GM19351 (cell line): Measurements from ENCODE around the gene IFIT3.

ENCODE experiments used
- ATAC-seq: cut with Tn5 transposase; IDR thresholded peaks from one replicate; pipeline ENCODE4 v1.9.1; 2021; ENCODE audit warnings: mild to moderate bottlenecking, moderate library complexity; ENCODE audit not compliant: unreplicated experiment

IFIT3 gene

DNA sequence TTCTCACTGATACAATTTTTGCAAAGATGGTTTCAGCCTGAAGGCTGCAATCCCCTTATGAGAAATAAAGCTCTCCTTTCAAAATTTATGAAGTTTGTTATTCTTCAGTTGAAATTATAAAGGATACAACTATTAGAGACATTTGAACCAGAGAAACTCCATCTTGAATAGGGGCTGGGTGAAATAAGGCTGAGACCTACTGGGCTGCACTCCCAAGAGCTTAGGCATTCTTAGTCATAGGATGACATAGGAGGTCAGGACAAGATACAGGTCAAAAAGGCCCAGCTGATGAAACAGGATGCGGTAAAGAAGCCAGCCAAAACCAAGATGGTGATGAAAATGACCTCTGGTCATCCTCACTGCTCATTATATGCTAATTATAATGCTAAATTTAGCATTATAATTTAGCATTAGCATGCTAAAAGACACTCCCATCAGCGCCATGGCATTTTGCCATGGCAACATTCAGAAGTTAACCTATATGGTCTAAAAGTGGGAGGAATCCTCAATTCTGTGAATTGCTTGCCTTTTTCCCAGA is 27.7 kb downstream of the IFIT3 start:
- ATAC-seq = no peak

DNA sequence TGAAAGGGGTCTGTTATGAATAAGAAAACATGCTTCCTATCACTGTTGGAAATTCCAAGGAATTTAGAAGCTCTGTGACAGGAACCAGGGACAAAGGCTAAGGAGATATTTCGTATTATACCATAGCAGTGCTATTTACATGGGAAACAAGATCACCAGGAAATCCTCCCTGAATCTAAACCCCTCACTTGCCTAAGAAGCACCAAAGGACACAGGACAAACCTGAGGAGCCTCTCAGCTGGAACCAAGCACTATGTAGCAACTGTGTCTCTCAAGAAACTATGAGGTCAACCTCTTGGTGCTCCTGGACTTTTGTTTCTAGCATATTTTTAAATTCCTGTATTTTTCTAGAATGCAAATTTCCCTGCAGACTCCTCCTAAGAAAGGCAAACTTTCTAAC is 29.3 kb downstream of the IFIT3 start:
- ATAC-seq = no peak

DNA sequence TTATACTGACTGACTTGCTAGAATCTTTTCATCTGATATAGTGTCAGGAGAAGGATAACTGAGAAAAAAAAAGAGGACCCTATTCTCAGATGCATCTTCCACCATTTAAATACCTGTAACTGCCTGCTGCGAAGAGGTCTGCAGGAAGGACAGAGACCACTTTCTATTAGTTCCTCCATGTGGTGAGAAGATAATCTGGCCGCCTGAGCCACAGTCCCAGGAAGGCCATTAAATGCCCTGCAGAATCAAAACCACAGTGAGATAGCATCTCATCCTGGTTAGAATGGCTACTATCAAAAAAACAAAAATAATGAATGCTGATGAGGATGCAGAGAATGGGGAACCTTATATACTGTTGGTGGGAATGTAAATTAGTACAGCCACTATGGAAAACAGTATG is 30.2 kb downstream of the IFIT3 start:
- ATAC-seq = no peak

DNA sequence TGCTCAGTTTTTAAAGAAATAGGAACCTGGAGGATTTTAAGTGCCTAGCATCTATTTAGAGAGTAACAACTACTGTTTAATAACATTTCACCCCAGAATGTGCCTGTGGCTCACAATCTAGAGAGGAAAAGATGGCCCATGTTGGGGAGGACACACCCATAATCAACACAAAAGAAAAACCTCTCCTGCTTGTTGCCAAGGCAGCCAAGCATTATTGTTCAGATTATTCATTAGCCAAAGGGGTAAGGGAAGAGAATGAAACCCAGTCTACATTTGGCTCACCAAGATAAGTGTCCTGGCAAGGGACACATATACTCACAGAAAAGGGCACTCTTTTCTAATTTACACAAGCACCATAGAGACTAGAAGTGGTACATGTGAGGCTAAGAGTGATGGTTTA is 32.4 kb downstream of the IFIT3 start:
- no peak for ATAC-seq

DNA sequence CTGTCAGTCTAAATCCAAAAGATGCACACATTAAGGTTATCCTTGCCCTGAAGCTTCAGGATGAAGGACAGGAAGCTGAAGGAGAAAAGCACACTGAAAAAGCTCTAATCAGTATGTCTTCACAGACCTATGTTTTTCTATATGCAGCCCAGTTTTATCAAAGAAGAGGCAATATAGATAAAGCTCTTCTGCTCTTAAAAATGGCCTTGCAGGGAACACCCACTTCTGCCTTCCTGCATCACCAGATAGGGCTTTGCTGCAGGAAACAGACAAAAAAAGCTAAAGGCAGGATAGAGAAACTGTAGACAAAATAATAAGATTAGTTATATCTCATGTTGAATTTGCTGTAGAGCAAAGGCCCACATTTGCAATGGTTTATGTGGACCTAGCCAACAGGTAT is 35.1 kb downstream of the IFIT3 start:
- ATAC-seq = no peak

DNA sequence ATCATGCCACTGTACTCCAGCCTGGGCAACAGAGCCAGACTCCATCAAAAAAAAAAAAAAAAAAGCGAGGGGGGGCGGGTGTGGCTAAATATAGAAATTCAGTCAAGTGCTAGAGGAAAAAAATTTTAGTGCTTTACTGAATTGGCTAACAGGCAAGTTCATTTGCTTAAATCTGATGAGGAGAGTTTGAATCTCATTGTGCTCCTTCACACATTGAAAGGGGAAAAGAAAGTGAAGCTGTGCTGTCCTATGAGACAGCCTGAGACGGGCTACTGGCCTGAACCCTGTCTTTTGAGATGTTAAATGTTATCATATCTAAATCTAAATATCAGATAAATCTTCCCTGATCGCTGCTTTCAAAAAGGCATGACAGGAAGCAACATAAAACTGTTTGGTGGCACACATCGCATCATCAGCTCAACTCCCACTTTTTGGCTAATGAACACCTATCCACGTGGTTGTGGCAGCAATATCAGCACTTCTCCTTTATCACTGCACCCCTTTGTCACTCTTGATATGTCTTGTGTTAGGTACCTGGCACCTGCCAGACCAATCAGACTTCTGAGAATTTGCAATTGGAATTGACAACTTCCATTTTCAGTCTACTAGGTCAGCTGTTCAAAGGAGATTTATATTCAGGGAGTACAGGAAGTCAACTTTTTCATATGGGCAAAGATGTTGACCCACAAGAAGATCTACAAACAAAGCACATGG is 36.1 kb downstream of the IFIT3 start:
- no peak for ATAC-seq

DNA sequence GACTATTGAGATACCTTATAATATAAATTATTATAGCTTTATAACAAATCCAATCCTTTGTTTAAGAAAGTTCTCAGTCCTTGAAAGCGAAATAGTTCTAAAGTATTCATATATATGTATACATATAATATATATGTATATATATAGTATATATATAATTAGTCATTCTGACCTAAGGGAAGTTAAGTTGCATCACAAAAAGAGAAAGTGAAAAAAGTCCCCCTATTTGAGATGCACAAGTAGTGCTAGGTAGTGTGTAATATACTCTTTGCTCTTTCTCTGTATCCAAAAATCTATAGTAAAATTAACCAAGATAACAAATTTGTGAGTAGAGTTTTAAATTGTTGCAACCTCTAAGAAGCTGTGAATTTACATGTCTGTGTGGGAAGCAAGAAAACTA is 36.7 kb downstream of the IFIT3 start:
- ATAC-seq = no peak

DNA sequence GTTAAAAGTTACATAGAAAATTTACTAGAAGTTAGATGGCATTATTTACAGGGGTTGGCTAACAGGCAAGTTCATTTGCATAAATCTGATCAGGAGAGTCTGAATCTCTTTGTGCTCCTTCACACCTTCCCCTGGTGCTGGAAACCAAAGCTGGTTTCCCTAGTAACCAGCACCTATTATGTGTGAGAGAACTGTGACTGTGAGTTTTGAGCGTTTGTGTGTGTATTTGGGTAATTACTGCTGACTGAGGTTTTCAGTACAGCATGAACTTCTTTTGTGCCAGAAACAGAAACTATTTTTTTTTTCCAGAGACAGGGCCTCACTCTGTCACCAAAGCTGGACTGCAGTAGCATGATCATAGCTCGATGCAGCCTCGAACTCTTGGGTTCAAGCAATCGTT is 39.7 kb downstream of the IFIT3 start:
- ATAC-seq = peak; percentile 79

DNA sequence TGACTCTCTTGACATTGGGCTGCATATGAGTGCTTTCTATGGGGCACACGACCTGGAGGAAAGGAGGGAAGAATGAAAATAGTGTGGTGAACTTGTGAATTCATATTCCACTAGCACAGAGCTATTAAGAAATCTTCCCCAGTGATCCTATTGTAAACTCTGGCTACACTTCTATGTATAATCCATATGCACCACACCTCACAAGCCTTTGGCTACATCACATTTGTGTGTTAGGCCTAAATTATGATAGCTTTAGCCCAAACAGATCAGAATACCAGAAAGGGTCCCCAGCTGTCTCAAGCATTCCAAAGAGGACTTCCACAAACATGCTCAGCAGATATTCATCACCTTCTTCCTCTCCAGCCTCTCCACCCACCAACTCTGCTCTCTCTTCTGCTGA is 40.3 kb downstream of the IFIT3 start:
- ATAC-seq = no peak

DNA sequence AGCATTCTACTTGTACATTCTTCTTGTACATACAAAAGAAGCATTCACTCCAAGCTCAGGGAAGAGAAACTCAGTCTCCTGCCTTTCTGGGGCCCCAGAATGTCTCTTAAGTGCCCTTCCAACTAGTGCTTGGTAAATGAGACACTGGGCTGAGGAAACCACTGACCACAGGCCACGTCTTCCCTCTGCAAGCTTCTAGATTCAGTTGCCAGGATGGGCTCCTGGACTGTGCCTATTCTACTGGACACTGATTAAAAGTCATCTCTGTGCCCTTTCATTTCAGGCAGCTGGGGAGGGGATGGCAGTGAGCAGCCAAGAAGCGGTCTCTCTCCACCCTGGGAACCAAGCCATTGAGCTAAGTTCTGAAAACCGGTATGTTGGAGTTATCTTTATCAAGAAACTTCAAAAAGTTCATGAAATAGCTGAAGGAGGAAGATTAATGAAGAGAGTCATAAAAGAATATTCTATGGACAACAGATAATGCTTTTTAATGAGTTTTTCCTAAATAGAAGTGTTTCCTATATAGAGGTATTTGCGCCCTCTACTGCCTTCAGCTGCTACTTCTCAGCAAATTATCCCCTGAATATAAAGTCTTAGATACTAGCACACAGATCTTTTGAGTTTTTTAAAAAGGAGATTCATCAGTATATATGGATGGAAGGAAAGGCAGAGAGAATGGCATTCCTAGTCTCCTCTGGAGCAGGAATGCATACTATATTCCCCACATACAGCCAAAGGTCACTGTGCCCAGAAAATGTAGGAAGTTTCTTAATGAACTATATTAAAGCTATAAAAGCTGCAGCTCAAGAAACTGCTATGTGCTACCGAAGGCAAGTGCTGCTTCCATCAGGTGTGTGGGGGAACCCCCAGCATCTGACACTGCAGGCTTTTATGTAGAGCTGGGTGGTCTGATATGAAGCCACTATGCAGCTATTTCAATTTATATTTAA is 41.6 kb downstream of the IFIT3 start:
- ATAC-seq = no peak

DNA sequence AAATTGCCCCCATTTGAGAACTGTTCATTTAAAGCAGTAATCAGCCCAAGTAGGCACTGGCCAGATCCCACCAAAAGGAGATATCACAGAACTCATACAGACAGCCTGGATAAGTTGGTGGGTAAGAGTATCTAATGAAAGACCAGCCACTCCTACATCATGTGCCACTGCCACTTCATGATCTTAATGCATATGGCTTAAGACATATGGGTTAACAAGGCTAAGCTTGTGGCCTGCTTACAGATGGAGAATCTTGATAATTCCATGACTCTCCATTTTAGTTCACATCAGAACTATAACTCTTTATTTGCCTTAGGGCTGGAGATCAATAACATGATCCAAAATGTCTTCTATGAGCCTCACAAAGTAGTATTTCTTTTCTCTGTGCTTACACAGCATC is 43.3 kb downstream of the IFIT3 start:
- no peak for ATAC-seq

DNA sequence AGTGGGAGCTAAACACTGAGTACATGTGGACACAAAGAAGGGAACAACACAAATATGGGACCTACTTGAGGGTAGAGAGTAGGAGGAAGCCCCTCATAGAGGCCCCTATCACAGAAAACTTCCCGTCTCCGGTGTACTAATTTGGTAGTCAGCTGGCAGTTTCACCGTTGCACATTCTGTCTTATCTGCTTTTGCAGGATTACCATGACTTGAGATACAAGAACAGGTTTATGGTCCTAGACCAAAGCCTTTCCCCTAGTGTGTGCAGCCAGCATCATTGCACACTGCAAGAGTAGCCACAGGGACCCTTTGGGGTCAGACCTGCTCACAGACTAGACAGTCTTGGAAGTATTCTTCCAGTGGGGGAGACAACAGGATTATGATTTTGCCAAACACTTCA is 44.2 kb downstream of the IFIT3 start:
- ATAC-seq = no peak

DNA sequence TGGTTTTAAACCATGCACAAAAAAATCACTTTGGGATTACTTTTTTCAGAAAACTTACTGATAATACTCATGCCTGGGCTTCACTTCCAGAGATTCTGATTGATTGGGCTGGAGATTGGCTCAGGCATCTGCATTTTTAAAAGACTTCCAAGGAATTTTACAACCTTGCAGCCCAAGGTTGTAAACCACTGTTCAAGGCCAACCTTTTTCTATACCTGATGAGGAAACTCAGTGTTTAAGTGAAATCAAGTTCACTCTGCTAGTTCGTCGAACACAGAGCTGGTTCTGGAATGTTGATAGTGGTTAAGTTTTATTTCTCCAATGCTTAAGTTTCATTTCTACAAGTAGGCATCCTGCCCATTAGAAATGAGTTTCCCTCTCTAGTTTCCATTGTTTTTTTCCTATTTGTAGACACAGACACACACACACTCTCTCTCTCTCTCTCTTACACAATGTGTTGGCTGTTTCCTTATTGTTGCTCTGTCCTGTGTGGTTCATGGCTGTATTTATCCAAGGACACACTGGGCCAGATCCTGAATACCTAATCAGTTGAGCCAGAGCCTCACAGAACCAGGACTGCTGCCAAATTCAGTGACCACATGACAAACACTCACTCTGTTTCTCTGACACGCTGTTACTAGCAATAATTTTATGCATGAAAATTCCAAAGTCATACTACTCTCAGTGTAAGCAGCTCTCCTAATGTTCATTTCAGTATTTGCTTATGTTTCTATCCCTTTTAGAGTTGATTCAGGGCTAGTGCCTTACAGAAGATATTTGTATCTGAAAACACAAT is 46.3 kb downstream of the IFIT3 start:
- no peak for ATAC-seq

DNA sequence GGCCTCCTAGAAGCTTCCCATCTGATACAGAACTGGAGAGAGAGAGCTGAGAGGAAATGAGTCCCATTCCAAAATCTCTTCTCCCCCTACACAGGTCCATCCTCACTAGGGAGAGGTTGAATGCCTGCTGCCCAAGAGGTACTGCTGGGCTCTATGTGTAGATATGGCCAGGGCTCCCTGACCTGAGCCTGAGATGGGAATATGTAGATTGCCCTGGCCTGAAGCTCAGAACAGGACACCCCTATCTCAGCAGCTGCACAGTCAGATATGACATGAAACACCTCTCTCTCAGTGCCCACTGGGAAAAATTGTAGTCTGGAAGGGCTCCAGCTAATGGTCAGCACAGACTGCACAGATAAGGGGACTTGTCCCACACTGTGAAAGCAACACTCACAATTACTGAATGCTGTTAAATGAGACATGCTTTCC is 46.9 kb downstream of the IFIT3 start:
- ATAC-seq = no peak

DNA sequence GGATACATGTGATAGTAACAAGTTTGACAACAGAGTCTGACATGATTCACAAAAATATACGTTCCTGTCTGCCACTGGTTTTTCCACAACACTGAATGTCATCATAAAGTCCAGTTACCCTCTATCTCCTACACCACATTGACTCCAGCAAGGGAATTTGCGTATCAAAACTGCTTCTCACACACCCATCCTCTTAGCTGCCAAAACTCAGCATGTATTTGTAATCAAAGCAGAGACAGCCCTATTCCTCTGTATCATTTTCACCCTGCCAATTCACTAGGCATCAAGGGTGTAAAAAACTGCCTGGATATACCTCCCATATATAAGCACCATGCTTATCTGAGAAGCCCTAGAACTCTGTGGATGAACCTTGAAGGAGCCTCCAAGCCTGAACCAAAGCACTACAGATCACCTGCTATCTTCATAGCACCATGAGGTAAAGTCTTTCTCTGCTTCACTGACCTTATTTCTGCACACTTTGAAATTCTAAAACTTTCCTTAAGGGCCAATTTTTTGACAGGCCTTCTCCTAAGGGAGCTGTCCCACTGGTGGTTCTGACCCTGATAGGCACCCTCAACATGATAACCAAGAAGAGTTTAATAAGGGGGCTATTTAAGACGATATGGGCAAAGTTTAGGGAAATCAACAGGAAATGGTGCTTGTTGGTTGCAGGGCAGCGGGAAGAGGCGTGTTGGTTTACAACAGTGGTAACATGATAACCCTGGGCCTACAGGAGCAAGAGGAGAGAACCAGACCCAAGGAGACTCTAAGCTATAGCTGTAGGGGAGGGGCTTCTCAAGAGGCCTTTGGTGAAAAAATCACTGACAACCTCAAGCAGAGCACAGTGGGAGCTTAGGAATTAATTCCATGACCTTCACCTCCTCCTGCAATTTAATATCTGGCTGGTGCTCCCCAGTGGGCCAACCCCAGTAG is 50.2 kb downstream of the IFIT3 start, which contains the start of gene IFIT1B:
TSS of gene IFIT1B (plus strand) at position 352 of the 933 bp plus-strand sequence. CDS start at position 432, 80 bp downstream.
- no peak for ATAC-seq

DNA sequence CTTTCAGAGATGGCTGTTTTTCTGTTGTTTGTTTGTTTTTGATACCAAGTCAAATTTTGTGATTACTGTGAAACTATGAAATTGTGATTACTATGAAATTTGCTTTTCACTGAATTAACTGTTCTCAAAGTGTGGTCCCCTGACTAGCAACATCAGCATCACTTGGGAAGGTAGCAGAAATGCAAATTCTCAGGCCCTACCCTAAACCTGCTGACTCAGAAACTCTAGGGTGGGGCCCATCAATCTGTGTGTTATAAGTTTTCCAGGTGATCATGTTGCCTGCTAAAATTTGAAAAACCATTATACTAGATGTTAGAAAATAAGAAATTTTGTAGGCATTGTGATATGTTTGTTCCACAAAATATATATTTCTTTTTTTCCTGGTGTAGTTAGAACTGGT is 51.3 kb downstream of the IFIT3 start:
- ATAC-seq = no peak

DNA sequence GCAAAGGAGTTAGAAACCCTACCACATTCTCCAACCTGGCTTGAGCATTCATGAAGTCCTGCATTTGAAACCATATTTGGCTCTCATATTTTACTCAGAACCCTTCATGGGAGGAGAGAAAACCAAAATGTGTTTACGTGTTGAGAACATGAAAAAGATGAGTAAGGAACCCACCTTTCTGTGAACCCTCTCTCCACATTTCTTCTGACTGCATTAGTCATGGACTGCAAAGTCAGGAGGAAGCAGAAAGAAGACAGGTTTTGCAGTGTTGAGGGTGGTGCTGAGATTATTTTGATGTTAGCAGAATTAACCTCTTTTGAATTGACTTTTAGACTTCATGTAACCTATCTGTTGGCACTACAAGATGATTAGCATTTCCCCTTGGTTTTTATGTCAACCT is 55.0 kb downstream of the IFIT3 start:
- ATAC-seq = no peak

DNA sequence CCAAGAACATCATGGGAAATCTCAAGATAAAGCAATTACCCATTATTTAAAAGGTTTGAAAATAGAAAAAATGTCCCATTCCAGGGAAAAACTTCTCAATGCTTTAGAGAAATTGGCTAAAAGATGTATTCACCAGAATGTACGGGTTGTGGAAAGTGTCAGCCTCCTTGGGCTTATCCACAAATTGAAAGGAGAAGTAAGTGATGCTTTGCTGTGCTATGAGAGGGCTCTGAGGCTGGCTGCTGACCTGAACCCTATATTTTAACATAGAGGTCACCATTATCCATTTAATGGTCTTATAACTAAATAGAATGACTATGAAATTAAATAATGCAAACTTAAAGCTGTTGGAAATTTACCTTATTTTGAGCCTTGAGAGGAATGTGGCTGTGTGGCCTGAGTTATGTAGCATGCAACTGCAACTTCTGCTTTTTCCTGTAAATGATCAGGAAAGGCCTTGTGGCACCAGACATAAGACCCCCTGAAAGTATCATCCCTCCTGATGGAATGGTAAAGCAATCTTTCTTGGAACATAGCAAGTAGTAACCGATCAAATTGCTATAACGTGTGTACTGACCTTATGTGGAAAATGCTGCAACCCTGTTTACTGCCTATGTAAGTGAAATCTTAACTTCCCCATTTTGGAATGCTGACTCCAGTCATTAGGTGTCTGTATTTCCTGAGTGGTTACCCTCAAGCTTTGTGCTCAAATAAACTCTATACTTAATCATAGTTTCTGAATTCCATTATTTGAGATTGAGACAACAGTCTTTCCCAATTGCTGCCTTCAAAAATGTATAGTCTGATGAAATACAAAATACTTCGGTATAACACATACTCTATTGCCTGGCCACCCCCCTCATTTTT is 56.9 kb downstream of the IFIT3 start:
- no peak for ATAC-seq

DNA sequence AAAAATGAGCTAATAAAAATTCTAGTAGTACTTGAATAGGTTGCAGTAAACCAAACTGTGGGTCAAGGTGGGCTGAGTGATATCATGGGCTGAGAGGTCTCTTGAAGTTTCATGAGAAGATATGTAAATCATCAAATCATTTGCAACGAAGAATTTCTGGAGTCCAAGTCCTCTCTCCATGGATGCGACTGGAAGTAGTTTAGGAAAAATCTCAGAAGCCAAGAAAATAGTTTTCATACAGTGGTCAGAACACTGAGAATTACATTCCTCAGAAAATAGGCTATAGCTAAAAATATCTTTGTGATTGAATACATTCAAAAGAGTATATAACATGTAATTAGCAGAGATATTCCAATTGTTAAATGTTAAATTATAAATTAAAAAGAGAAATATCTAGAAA is 61.0 kb downstream of the IFIT3 start:
- ATAC-seq = no peak
